Liver (tissue), 3 donors: ENCODE results near the gene PAPPA.

Experiments used
- CTCF ChIP-seq: fragments of 150-350 bp; IDR thresholded peaks from 2 replicates; pipeline ENCODE4 v1.5.1; 2017; ENCODE audit warnings: improper control_type of control experiment, low read depth, low read length; ENCODE audit not compliant: missing input control
- FOXA1 ChIP-seq: IDR thresholded peaks from 2 replicates; pipeline ENCODE4 v1.6.1; 2016; ENCODE audit warnings: antibody characterized with exemption
- RAD21 ChIP-seq, 2 donors: IDR thresholded peaks; 2 replicates each; pipeline ENCODE4 v1.6.1; 2016; ENCODE audit warnings: antibody characterized with exemption in 2 of 2, mild to moderate bottlenecking in 2 of 2
- donor health status: healthy.
- donor health status: healthy.

GRCh38 chr9:116303270-116303669 lies 149.7 kb downstream of the PAPPA start:
- TF ChIP-seq CTCF (no peak), RAD21 (IDR thresholded peaks at IDR 0.05) (no peak), FOXA1 (no peak)
